Vagina (tissue), 2 donors: ENCODE results near the gene IL36B. TPM values are rescaled to one million over a fixed set of nuclear protein-coding genes. Genes with fewer than 3 reads are reported as not detected.

Experiments used
- DNase-seq, 2 donors: peaks; one replicate each; pipeline ENCODE4 v3.0.0-alpha.2; 2017; ENCODE audit errors: extremely low spot score in 2 of 2
- H3K27ac ChIP-seq: fragments of 200-600 bp; sonication (generic); one replicate; pipeline ENCODE4 v1.5.1; 2019
- H3K27me3 ChIP-seq: fragments of 200-600 bp; sonication (generic); one replicate; pipeline ENCODE4 v1.5.1; 2019
- H3K36me3 ChIP-seq, 2 donors: fragments of 200-600 bp; sonication (generic); one replicate each; pipeline ENCODE4 v1.5.1; 2017 to 2019
- H3K4me1 ChIP-seq: fragments of 200-600 bp; sonication (generic); one replicate; pipeline ENCODE4 v1.5.1; 2019
- H3K4me3 ChIP-seq, 2 donors: fragments of 200-600 bp; sonication (generic); 1 replicate in 1 of 2; 2 replicates in 1 of 2; pipeline ENCODE4 v1.5.1; 2016 to 2019
- H3K9me3 ChIP-seq: fragments of 200-600 bp; sonication (generic); one replicate; pipeline ENCODE4 v1.5.1; 2019
- CTCF ChIP-seq, 3 experiments: fragments of 450-650 bp in 2 of 3; fragments of 200-600 bp in 1 of 3; sonication (generic) in 1 of 3; IDR thresholded peaks; one replicate each; pipeline ENCODE4 v1.5.1; 2017 to 2019; ENCODE audit warnings: antibody characterized with exemption in 3 of 3, mild to moderate bottlenecking in 2 of 3, moderate library complexity in 2 of 3
- POLR2A ChIP-seq, 2 donors: fragments of 450-650 bp; IDR thresholded peaks; one replicate each; pipeline ENCODE4 v1.6.1; 2017; ENCODE audit warnings: antibody characterized with exemption in 2 of 2, mild to moderate bottlenecking in 2 of 2, moderate library complexity in 2 of 2
- POLR2AphosphoS5 ChIP-seq, 2 donors: sonication (generic); formaldehyde crosslinking; IDR thresholded peaks; one replicate each; pipeline ENCODE4 v1.9.0; 2017; ENCODE audit warnings: antibody characterized with exemption in 2 of 2, mild to moderate bottlenecking in 2 of 2, low read depth in 1 of 2; ENCODE audit not compliant: insufficient read depth in 1 of 2
- intact Hi-C: fragments of 100-400 bp; cut with DNase I; formaldehyde crosslinking; loops from one replicate; pipeline ENCODE4 v1.15.1; 2023
- total RNA-seq: library from RNA; depleted of rRNA; stranded (reverse); fragments of >200 nt; gene quantifications from one replicate; pipeline ENCODE4 v1.2.3, GENCODE V29; 2016

Gene IL36B
- total RNA-seq, 1 donor from 2014 or later = not detected

DNA sequence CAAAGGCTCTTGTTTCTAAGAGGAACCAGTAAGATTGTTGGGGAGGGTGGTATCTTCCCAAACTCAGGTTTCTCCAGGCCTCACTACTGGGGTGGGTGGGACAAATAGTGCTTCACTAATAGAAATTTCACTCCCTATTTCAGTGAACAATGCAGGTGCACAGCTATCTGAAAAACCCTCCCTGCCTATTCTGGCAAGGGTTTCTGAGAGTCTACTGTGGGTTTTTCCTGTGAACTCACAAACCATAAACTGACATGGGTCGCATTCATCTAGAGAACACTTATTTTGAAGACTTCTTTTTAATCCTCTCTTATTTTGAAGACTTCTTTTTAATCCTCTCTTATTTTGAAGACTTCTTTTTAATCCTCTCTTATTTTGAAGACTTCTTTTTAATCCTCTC, 43.0 kb downstream of the IL36B start:
- Histone ChIP-seq H3K4me3 (no peak overlapping the region), H3K27me3 (no peaks in the 10 kb centered on the region), H3K4me1 (no peaks in the 10 kb centered on the region), H3K36me3 (no peaks in the 10 kb centered on the region), H3K27ac (no peak overlapping the region), H3K9me3 (no peaks in the 10 kb centered on the region)
- DNase-seq = no peak
- TF ChIP-seq POLR2A (IDR thresholded peaks at IDR 0.05) (no peak), CTCF (IDR thresholded peaks at IDR 0.05) (no peak), POLR2AphosphoS5 (IDR thresholded peaks at IDR 0.05; ENCODE audit: insufficient read depth in 1 of 2, low read depth in 1 of 2) (no peak)
- intact Hi-C loops = no loop called here

DNA sequence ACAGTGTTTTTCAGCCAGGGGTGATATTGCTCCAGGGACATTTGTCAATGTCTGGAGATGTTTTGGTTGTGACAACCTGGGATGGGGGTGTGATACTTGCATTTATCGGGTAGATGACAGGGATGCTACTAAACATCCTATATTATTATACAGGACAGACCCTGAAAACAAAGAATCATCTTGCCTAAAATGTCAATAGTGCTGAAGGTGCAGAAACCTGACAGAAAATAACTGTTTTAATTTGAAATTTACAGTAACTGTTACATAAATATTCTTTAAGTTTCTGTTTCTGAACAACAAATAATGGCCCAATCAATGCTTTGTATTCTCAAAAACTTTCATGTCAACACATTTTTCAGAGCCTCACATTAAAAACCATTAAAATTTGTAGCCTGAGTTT, 45.4 kb downstream of the IL36B start:
- TF ChIP-seq CTCF (IDR thresholded peaks at IDR 0.05) (no peak), POLR2AphosphoS5 (IDR thresholded peaks at IDR 0.05; ENCODE audit: insufficient read depth in 1 of 2, low read depth in 1 of 2) (no peak), POLR2A (IDR thresholded peaks at IDR 0.05) (no peak)
- Histone ChIP-seq H3K27me3 (no peaks in the 10 kb centered on the region), H3K4me3 (no peak overlapping the region), H3K36me3 (no peaks in the 10 kb centered on the region), H3K4me1 (no peaks in the 10 kb centered on the region), H3K9me3 (no peaks in the 10 kb centered on the region), H3K27ac (no peak overlapping the region)
- DNase-seq = no peak
- intact Hi-C loops = no loop called here

DNA sequence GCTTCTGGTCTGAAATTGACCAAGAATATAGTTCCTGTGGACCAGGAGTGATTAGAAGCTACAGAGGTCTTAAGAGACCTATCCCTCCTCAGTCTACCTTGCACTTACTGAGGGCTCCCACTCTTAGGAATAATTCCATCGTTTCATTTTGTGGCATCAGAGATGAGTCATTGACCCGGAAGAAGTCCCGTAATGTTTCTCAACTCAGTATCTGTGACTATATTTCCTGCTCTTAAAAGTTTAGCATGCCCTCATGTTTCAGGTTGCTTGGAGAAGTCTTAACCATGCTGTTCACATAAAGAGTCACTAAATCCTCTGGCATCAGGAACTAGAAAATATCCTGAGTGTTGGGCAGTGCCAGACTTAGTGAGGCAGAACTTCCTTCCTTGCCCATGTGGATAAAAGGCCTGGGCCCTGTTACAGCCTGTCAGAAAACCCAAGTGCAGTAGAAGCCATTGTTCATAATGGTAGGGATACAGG, 47.6 kb downstream of the IL36B start, which contains the start of gene IL36A:
IL36A (plus strand) TSS at position 430 of the 480 bp plus-strand sequence. CDS start 413 bp downstream, outside the sequence.
- H3K36me3 ChIP-seq = no peaks in the 10 kb centered on the region
- no peak for DNase-seq
- H3K27ac ChIP-seq = no peak within 1 kb of the TSS
- intact Hi-C loops = no loop called here
- TF ChIP-seq POLR2AphosphoS5 (IDR thresholded peaks at IDR 0.05; ENCODE audit: insufficient read depth in 1 of 2, low read depth in 1 of 2) (no peak), POLR2A (IDR thresholded peaks at IDR 0.05) (no peak), CTCF (IDR thresholded peaks at IDR 0.05) (no peak)
- H3K27me3 ChIP-seq = no peaks in the 10 kb centered on the region
- no peaks in the 10 kb centered on the region for H3K9me3 ChIP-seq
- H3K4me1 ChIP-seq = no peaks in the 10 kb centered on the region
- no peak within 1 kb of the TSS for H3K4me3 ChIP-seq

DNA sequence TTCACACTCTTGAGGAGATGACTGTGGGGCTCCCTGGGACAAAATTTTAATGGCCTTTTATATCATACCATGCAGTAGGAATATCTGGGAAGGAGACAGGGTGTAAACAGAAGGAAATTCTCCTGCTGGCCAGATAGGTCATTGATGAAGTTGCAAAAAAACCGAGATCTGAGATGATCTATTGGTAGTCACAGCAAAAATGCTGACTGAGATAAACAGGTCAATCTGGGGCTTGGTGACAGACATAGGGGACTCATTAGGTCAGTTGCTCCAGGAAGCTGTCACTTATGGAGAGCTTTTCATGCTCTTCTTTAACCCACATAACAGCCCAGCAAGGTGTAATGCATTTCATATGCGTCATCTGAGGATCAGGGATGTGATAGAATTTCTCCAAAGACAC, 50.0 kb downstream of the IL36B start:
- no peak for TF ChIP-seq CTCF (IDR thresholded peaks at IDR 0.05)
- no peak for TF ChIP-seq POLR2A (IDR thresholded peaks at IDR 0.05)
- no peak for TF ChIP-seq POLR2AphosphoS5 (IDR thresholded peaks at IDR 0.05; ENCODE audit: insufficient read depth in 1 of 2, low read depth in 1 of 2)
- no peak overlapping the region for H3K27ac ChIP-seq
- no peaks in the 10 kb centered on the region for H3K4me1 ChIP-seq
- H3K4me3 ChIP-seq = no peak overlapping the region
- no peaks in the 10 kb centered on the region for H3K27me3 ChIP-seq
- no peaks in the 10 kb centered on the region for H3K9me3 ChIP-seq
- no peak for DNase-seq
- intact Hi-C loops = no loop called here
- H3K36me3 ChIP-seq = no peaks in the 10 kb centered on the region

GRCh38 chr2:113000436-113000835, 52.2 kb downstream of the IL36B start:
- intact Hi-C loops = no loop called here
- no peaks in the 10 kb centered on the region for H3K4me1 ChIP-seq
- no peak for TF ChIP-seq POLR2A (IDR thresholded peaks at IDR 0.05)
- TF ChIP-seq CTCF (IDR thresholded peaks at IDR 0.05) = no peak
- TF ChIP-seq POLR2AphosphoS5 (IDR thresholded peaks at IDR 0.05; ENCODE audit: insufficient read depth in 1 of 2, low read depth in 1 of 2) = no peak

More at GRCh38 chr2:113000436-113000835, 52.2 kb downstream of the IL36B start:
- H3K4me3 ChIP-seq = no peak overlapping the region
- no peaks in the 10 kb centered on the region for H3K9me3 ChIP-seq
- H3K27ac ChIP-seq = no peak overlapping the region
- DNase-seq = no peak
- H3K36me3 ChIP-seq = no peaks in the 10 kb centered on the region
- H3K27me3 ChIP-seq = no peaks in the 10 kb centered on the region
